Hematopoietic multipotent progenitor cell treated with erythropoietin and hydrocortisone succinate and interleukin-3 and kit ligand, for 8 days (in vitro differentiated cells): Measurements from ENCODE around the gene NKD2.

ENCODE experiments used
- DNase-seq: peaks from one replicate; pipeline ENCODE4 v3.0.0-alpha.2; 2015

Gene NKD2

GRCh38 chr5:1032011-1032410, 23.4 kb downstream of the NKD2 start:
- no peak for DNase-seq

GRCh38 chr5:1032551-1033027, 24.0 kb downstream of the NKD2 start:
- DNase-seq: no peak

- no peak for DNase-seq
These were observed 24.6 kb downstream of the NKD2 start for GRCh38 chr5:1033178-1033577.

- no peak for DNase-seq
These were observed 25.2 kb downstream of the NKD2 start for GRCh38 chr5:1033606-1034420.

- DNase-seq: no peak
These were observed 25.9 kb downstream of the NKD2 start for GRCh38 chr5:1034421-1034905.

GRCh38 chr5:1034986-1035385, 26.4 kb downstream of the NKD2 start:
- DNase-seq: no peak

GRCh38 chr5:1035421-1036405, 27.1 kb downstream of the NKD2 start:
- DNase-seq: no peak

GRCh38 chr5:1036504-1037122, 28.0 kb downstream of the NKD2 start:
- no peak for DNase-seq

- no peak for DNase-seq
These were observed 28.6 kb downstream of the NKD2 start for GRCh38 chr5:1037123-1037670.

GRCh38 chr5:1037671-1038416, 29.2 kb downstream of the NKD2 start:
- no peak for DNase-seq

- no peak for DNase-seq
These were observed 30.0 kb downstream of the NKD2 start for GRCh38 chr5:1038417-1039209.

GRCh38 chr5:1039210-1039548, 30.6 kb downstream of the NKD2 start:
- no peak for DNase-seq

GRCh38 chr5:1039706-1040260, 31.2 kb downstream of the NKD2 start:
- DNase-seq: no peak

- DNase-seq: no peak
These were observed 32.0 kb downstream of the NKD2 start for GRCh38 chr5:1040571-1040970.

- DNase-seq: no peak
These were observed 32.9 kb downstream of the NKD2 start for GRCh38 chr5:1041225-1042143.

- DNase-seq: no peak
These were observed 34.0 kb downstream of the NKD2 start for GRCh38 chr5:1042626-1043025.

- no peak for DNase-seq
These were observed 34.7 kb downstream of the NKD2 start for GRCh38 chr5:1043327-1043726.

GRCh38 chr5:1044117-1044516, 35.5 kb downstream of the NKD2 start:
- no peak for DNase-seq

- no peak for DNase-seq
These were observed 37.5 kb downstream of the NKD2 start for GRCh38 chr5:1045960-1046560.
